Central memory CD8-positive, alpha-beta T cell (primary cell): ENCODE results near the gene CNTN1.

ENCODE experiments used
- ATAC-seq: fragments of 150-1000 bp; cut with Tn5 transposase; replicated peaks from 2 replicates; pipeline ENCODE4 v1.10.0; 2022; ENCODE audit warnings: mild to moderate bottlenecking, moderate FRiP score, moderate number of reproducible peaks; ENCODE audit not compliant: poor library complexity, severe bottlenecking; ENCODE audit errors: extremely low read depth
- DNase-seq, 2 donors: peaks; one replicate each; pipeline ENCODE4 v3.0.0; 2021; ENCODE audit warnings: low spot score in 2 of 2
- H3K27ac Mint-ChIP-seq: one replicate; pipeline ENCODE4 v1.8.0; 2022; ENCODE audit warnings: low read depth, mild to moderate bottlenecking, moderate library complexity, mixed read lengths
- H3K27me3 Mint-ChIP-seq: one replicate; pipeline ENCODE4 v1.8.0; 2022; ENCODE audit warnings: mixed read lengths
- H3K36me3 Mint-ChIP-seq: one replicate; pipeline ENCODE4 v1.8.0; 2022; ENCODE audit warnings: mild to moderate bottlenecking, moderate library complexity, mixed read lengths; ENCODE audit not compliant: insufficient read depth
- H3K4me1 Mint-ChIP-seq: one replicate; pipeline ENCODE4 v1.8.0; 2022; ENCODE audit warnings: mixed read lengths
- H3K4me3 Mint-ChIP-seq: one replicate; pipeline ENCODE4 v1.8.0; 2022; ENCODE audit warnings: mild to moderate bottlenecking, moderate library complexity, mixed read lengths
- H3K9me3 Mint-ChIP-seq: one replicate; pipeline ENCODE4 v1.8.0; 2022; ENCODE audit warnings: mixed read lengths

CNTN1 gene

GRCh38 chr12:40749863-40750262, 57.6 kb downstream of the CNTN1 start:
- H3K4me1 Mint-ChIP-seq: no peaks in the 10 kb centered on the region
- no peaks in the 10 kb centered on the region for H3K27me3 Mint-ChIP-seq
- ATAC-seq (no peak), DNase-seq (no peak)
- no peak overlapping the region for H3K4me3 Mint-ChIP-seq
- peaks cover 19% of the 10 kb centered on the region for H3K9me3 Mint-ChIP-seq
- H3K36me3 Mint-ChIP-seq: no peaks in the 10 kb centered on the region
- no peak overlapping the region for H3K27ac Mint-ChIP-seq

- H3K9me3 Mint-ChIP-seq: peaks cover 26% of the 10 kb centered on the region
- no peak for ATAC-seq
- H3K4me1 Mint-ChIP-seq: no peaks in the 10 kb centered on the region
- no peak for DNase-seq
- no peak overlapping the region for H3K27ac Mint-ChIP-seq
- H3K36me3 Mint-ChIP-seq: no peaks in the 10 kb centered on the region
- no peaks in the 10 kb centered on the region for H3K27me3 Mint-ChIP-seq
- H3K4me3 Mint-ChIP-seq: no peak overlapping the region
Observed at GRCh38 chr12:40752011-40752410, 59.8 kb downstream of the CNTN1 start.

GRCh38 chr12:40760821-40761220, 68.6 kb downstream of the CNTN1 start:
- Mint-ChIP-seq H3K4me1 (no peaks in the 10 kb centered on the region), H3K27ac (no peak overlapping the region), H3K27me3 (no peaks in the 10 kb centered on the region), H3K9me3 (peaks cover 5% of the 10 kb centered on the region), H3K4me3 (no peak overlapping the region), H3K36me3 (no peaks in the 10 kb centered on the region)
- DNase-seq: no peak
- ATAC-seq: no peak

GRCh38 chr12:40762072-40762471, 69.8 kb downstream of the CNTN1 start:
- no peak overlapping the region for H3K4me3 Mint-ChIP-seq

GRCh38 chr12:40768125-40768864, 76.1 kb downstream of the CNTN1 start:
- H3K4me1 Mint-ChIP-seq: no peaks in the 10 kb centered on the region

More at GRCh38 chr12:40762072-40762471, 69.8 kb downstream of the CNTN1 start:
- Mint-ChIP-seq H3K27me3 (no peaks in the 10 kb centered on the region), H3K36me3 (no peaks in the 10 kb centered on the region), H3K27ac (no peak overlapping the region), H3K4me1 (no peaks in the 10 kb centered on the region), H3K9me3 (no peaks in the 10 kb centered on the region)
- ATAC-seq: no peak
- DNase-seq: no peak

GRCh38 chr12:40769846-40770245, 77.6 kb downstream of the CNTN1 start:
- Mint-ChIP-seq H3K9me3 (peaks cover 6% of the 10 kb centered on the region), H3K4me3 (no peak overlapping the region), H3K36me3 (no peaks in the 10 kb centered on the region), H3K27ac (no peak overlapping the region), H3K4me1 (no peaks in the 10 kb centered on the region), H3K27me3 (no peaks in the 10 kb centered on the region)
- DNase-seq (no peak), ATAC-seq (no peak)

More at GRCh38 chr12:40768125-40768864, 76.1 kb downstream of the CNTN1 start:
- ATAC-seq (no peak), DNase-seq (no peak)
- H3K36me3 Mint-ChIP-seq: no peaks in the 10 kb centered on the region
- no peak overlapping the region for H3K27ac Mint-ChIP-seq
- H3K9me3 Mint-ChIP-seq: no peaks in the 10 kb centered on the region
- no peaks in the 10 kb centered on the region for H3K27me3 Mint-ChIP-seq
- no peak overlapping the region for H3K4me3 Mint-ChIP-seq

GRCh38 chr12:40770781-40771180, 78.5 kb downstream of the CNTN1 start:
- Mint-ChIP-seq H3K27me3 (no peaks in the 10 kb centered on the region), H3K4me1 (no peaks in the 10 kb centered on the region), H3K9me3 (peaks cover 6% of the 10 kb centered on the region), H3K4me3 (no peak overlapping the region), H3K36me3 (no peaks in the 10 kb centered on the region), H3K27ac (no peak overlapping the region)
- no peak for ATAC-seq
- no peak for DNase-seq

- no peaks in the 10 kb centered on the region for H3K4me1 Mint-ChIP-seq
- ATAC-seq (no peak), DNase-seq (no peak)
- no peaks in the 10 kb centered on the region for H3K36me3 Mint-ChIP-seq
- H3K27me3 Mint-ChIP-seq: no peaks in the 10 kb centered on the region
- peaks cover 12% of the 10 kb centered on the region for H3K9me3 Mint-ChIP-seq
- no peak overlapping the region for H3K27ac Mint-ChIP-seq
- no peak overlapping the region for H3K4me3 Mint-ChIP-seq
Observed at GRCh38 chr12:40775661-40776060, 83.4 kb downstream of the CNTN1 start.

GRCh38 chr12:40784102-40784501, 91.9 kb downstream of the CNTN1 start:
- Mint-ChIP-seq H3K27me3 (no peaks in the 10 kb centered on the region), H3K27ac (no peak overlapping the region), H3K9me3 (no peaks in the 10 kb centered on the region), H3K4me3 (no peak overlapping the region), H3K36me3 (no peaks in the 10 kb centered on the region), H3K4me1 (no peaks in the 10 kb centered on the region)
- ATAC-seq (no peak), DNase-seq (no peak)

- DNase-seq: no peak
- Mint-ChIP-seq H3K36me3 (no peaks in the 10 kb centered on the region), H3K27ac (no peak overlapping the region), H3K4me3 (no peak overlapping the region), H3K27me3 (no peaks in the 10 kb centered on the region), H3K9me3 (peaks cover 9% of the 10 kb centered on the region), H3K4me1 (no peaks in the 10 kb centered on the region)
- ATAC-seq: no peak
Observed at GRCh38 chr12:40788276-40788675, 96.0 kb downstream of the CNTN1 start.

- H3K27ac Mint-ChIP-seq: no peak overlapping the region
- no peak for DNase-seq
Observed at GRCh38 chr12:40792792-40793386, 100.7 kb downstream of the CNTN1 start.

GRCh38 chr12:40793471-40793870, 101.2 kb downstream of the CNTN1 start:
- Mint-ChIP-seq H3K36me3 (peaks cover 1% of the 10 kb centered on the region), H3K4me3 (no peak overlapping the region), H3K27me3 (no peaks in the 10 kb centered on the region), H3K4me1 (no peaks in the 10 kb centered on the region), H3K27ac (no peak overlapping the region), H3K9me3 (peaks cover 27% of the 10 kb centered on the region)
- ATAC-seq: no peak
- DNase-seq: no peak

More at GRCh38 chr12:40792792-40793386, 100.7 kb downstream of the CNTN1 start:
- no peak for ATAC-seq
- no peak overlapping the region for H3K4me3 Mint-ChIP-seq
- peaks cover 27% of the 10 kb centered on the region for H3K9me3 Mint-ChIP-seq
- H3K36me3 Mint-ChIP-seq: peaks cover 1% of the 10 kb centered on the region
- no peaks in the 10 kb centered on the region for H3K4me1 Mint-ChIP-seq
- no peaks in the 10 kb centered on the region for H3K27me3 Mint-ChIP-seq

- no peak overlapping the region for H3K27ac Mint-ChIP-seq
- no peak for ATAC-seq
Observed at GRCh38 chr12:40794087-40794486, 101.8 kb downstream of the CNTN1 start.

More at GRCh38 chr12:40794087-40794486, 101.8 kb downstream of the CNTN1 start:
- peaks cover 27% of the 10 kb centered on the region for H3K9me3 Mint-ChIP-seq
- H3K36me3 Mint-ChIP-seq: peaks cover 1% of the 10 kb centered on the region
- no peak for DNase-seq
- no peak overlapping the region for H3K4me3 Mint-ChIP-seq
- H3K4me1 Mint-ChIP-seq: no peaks in the 10 kb centered on the region
- H3K27me3 Mint-ChIP-seq: no peaks in the 10 kb centered on the region
